ENCODE results near the gene PUS10.

Gene PUS10

DNA sequence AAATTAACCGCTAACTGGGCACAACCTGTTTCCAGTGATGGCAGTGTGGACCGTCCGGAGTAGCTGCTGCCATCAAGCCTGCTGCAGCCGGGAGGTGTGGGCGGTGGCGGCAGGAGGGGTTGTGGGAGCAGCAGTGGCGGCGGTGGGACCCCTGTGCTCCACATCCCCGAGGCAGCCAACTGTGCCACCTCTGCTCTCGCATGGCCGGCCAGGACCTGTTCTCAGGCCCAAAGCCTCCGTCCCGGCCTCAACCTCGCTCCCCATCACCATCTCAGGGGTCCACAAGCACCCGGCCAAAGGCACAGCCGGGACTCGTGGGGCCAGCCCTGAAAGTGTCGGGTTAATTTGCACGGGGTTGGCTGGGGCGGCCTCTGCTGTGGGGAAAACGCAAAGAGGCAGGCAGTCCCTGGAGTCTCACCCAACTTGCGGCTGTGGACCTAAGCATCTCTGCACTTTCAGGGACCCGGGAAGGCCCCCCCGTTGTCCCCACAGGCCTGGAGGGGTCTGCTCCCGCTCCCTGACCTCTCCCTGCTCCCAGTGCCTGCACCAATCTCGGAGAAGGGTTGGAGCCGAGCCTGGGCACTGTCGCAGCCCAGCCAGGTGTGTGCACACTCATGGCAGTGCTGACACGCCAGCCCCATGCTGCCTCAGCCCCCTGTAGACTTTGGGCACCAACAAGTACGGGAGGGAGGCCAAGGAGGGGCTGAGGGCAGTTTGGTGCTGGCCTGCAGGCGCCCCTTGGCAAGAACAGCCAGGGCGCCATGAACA, 45.0 kb downstream of the PUS10 start:
- DNase-seq (ENCODE audit: low spot score): no peak

DNA sequence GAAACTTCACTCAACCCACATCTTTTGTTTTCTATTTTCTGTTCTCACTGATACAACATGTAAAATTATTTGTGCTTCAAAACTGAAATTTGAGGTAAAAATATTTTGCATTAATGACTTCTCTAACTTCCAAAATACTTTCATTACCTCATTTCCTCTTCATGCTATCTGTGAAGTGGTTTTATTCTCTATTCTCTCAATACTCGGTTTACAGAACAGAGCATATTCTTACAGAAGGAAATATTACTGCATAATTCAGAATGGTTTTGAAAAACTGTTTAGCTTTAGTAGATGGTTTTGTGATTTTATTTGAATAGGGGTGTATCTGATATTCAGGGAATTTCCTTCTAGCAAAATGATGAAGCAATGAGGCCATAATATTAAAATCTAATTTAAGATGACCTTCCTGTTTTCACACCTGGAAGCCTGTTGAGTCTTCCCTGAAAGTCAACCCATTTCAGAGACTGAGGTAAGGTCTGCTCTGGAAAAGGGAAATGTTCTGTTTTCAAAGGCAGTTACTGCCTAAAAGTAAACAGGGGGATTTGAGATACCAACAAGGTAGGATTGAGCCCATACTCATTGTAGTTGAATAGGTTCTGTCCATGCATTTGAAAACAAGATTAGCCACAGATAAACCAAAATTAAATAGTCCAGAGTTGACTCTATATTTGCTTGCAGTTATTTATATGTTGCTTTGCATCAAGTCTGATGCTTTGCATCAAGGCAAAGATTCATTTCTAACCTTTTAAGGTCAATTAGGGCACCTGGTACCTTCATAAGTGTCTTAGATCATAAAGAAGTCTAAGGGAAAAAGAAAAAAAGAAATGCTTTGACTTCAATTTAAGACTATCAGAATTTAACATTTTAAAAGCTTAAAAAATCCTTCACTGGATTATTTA, 51.3 kb downstream of the PUS10 start:
- no peak for DNase-seq (ENCODE audit: low spot score)

DNA sequence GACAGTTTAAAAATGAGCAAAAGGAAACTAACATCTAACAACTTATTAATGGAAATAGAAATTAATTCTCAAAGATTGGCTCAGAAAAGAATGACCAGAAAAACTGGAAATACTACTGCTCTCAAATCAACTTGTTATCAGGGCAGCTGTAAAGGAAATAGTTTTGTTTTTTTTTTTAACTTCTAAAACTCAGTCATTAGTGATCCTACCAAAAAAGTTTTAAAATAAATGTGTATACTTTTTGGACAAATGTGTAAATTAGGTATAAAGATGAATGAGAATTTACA, 52.6 kb downstream of the PUS10 start:
- no peak for DNase-seq (ENCODE audit: low spot score)

DNA sequence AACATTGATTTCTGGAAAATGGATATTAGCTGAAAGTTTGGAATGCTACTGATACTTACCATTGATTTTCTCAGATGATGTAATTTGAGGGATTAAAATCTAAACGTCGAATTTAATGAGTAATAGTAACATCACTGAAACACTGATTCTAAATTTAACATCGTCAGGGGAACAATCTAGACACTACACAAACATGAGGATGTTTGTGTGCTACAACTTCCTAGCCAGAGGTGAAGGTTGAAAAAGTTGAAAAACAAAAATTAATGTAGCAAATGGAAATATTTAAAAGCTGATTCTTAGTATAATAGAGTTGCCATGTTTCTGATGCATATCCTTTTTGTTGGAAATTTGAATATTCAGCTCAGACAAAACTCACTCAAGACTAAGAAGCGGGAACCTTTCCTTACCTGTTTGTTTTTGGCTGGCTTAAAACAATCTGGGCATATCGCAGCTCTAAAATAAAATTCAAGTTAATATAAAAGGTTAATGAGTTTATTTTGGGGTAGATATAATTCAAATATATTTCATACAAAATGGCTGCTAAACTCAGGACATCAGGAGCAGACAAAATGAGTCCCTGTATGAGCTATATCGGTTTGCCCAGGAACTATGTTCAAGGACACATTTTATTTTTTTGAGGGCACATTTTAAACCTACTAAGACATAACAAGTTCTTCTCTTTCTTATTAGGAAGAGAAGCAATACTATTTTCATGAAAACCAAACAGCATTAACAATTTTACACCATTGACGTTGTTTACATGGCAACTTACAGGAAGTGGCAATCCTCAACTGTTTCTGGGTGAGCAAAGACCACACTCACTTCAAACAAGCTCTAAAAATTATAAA, 53.2 kb downstream of the PUS10 start:
- DNase-seq (ENCODE audit: low spot score): no peak

DNA sequence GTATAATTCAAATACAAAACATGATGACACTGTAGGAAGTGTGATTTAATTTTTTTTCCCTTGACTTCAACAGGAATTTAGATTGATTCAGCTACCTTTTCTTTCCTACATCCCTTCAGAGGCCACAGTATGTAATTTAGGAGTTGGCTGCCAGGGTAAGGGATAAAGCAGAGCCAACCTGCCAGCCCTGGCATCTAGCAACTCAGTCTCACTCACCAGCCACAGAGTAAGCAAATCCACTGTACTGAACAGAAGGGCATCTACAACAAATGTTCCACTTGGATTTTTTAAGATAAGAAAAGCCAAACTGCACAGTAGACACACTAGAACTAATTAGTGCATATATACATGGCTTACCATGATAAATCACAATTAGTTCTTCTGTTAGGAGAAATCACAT, 54.9 kb downstream of the PUS10 start:
- no peak for DNase-seq (ENCODE audit: low spot score)

DNA sequence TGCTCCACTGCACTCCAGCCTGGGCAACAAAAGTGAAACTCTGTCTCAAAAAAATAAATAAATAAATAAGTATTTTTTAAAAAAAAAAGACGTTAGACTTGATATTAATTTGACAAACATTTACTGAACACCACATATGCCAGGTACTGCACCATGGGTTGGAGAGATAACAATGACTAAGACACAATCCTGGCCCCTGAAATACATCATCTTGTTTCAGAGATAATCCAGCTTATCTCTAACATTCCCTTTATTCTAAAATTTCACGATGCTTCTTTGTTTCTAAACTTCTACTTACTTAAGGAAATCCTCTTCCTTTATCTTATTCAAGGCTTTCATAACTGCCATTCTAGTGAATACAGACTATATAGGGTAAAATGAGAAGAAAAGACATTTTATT, 55.5 kb downstream of the PUS10 start:
- DNase-seq (ENCODE audit: low spot score): no peak

DNA sequence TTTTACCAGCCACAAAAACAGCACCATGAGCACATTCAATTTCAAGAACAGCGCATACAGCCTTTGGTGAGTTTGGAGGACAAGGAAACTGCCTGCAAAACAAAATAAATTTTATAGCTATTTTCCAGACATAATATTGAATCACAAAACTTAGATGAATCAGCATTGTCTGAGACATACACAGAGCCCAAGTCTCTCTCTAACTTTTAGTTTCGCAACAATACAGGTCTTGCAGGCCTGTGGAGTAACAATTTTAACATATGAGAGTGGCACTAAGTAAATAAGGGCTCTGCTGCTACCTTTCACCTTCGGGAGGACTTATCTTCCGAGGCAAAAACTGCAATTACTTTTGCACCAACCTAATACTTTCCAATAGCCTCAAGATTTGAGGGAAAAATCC, 56.6 kb downstream of the PUS10 start:
- no peak for DNase-seq (ENCODE audit: low spot score)

DNA sequence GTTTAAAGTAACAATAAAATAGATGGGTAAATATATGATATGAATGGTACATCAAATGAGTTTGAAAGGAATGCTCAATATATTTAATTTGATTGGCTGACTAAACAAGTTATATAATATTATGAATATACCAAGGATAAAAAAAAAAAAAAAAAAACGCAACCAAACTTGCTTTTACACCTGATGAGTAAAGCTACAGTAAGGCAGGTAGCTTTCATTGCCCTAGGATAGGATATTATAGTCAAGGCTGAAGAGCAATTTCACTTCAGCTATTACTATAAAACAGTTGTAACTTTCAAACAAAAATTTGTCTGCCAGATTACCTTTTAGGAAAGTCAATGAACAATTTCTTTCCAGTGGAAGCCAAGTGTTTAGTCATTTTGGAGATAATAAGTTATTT, 57.3 kb downstream of the PUS10 start:
- DNase-seq (ENCODE audit: low spot score): no peak

DNA sequence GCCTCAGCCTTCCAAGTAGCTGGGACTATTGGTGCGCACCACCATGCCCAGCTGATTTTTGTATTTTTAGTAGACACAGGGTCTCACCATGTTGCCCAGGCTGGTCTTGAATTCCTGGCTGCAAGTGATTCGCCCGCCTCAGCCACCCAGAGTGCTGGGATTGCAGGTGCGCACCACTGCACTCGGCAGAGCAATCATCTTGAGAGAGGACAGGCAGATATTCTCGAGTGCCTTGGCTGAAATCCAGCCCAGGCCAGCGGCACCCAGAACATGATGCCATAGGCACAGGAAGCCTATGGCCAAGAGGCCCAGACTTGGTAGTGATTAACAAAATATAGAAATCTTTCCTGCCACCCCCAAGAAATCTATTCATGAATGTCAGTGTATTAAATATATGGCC, 58.6 kb downstream of the PUS10 start:
- DNase-seq (ENCODE audit: low spot score): no peak

DNA sequence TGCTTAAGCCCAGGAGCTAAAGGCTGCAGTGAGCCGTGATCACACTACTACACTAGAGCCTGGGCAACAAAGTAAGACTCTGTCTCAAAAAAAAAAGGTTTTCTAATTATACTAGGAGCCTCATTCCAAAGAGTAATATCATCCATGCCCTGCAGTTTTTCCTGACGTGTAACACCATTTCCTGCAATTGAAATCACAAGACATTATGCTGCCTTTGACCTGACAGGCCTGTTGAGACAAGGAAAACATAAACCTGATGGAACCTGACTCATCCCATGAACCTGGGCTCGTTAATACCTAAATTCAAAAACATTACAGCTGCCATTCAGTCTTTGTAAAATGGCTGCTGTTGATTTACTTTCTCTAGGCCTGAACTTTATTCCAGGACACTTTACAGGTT, 59.3 kb downstream of the PUS10 start:
- DNase-seq (ENCODE audit: low spot score): no peak

DNA sequence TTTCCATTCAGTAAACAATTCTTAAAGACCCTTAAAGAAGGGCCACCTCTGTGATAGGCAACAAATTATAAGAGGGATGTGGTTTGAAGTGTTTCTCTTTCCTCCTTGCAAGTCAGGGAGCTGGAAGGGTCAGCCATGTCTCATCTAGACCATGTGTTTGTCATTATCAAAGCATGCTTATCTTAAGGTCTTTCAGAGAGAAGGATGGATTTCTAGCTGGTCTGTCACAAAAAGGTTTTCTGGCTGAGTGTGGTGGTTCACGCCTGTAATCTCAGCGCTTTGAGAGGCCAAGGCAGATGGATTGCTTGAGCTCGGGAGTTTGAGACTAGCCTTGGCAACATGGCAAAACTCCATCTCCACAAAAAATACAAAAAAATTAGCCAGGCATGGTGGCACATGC, 59.7 kb downstream of the PUS10 start:
- no peak for DNase-seq (ENCODE audit: low spot score)

DNA sequence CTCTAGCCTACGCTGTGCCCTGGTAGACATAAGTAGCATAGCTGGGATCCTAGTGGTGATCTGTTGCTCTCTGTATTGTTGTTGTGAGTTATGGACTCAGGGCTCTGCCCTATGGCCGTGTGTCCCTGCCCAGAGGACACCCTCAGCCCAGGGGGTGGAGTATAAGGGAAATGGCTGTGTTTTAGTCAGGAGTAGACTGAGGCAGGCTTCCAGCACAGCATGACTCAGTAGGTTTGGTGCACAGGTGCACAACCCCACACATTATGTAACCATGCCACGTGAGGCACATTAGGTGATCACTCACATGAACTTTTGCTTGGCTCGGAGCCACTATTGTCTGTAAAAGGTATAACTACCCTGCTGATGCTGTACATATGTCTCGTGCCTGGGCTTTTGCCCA, 60.4 kb downstream of the PUS10 start:
- DNase-seq (ENCODE audit: low spot score): no peak

DNA sequence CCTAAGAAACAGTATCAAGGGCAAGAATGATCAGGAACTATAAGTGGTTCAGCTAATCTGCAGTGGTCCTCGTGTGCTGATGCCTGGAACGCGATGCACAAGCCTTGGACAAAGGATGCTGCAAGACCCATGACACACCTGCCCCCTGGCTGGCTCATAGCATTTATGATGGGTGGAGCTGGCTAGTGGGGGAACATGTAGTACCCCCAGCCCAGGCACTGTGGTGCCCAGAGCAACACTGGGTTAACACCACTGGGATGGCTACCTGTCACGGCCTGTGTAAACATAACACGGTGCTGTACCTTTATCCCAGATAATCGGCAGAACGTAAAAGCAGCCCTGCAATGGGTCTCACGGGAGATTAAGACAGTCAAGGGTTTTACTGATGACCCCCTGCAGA, 60.8 kb downstream of the PUS10 start:
- DNase-seq (ENCODE audit: low spot score): no peak

DNA sequence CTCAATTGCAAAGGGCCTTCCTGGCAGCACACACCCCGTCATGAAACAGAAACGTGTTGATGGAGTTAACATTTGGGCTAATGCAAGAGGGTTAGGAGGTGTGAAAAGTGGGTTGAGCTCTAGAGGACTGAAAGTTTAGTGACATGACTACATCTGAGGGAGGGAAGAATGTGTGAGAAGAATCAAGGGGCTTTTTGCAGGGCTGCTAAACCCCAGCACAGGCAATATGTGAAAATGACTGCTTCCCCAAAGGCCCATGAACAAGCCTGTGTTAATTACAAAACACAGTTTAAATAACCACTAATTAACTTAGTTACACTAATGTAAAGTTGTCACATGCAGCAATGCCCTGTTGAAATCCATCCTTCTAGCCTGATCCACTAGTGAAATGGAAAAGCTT, 63.9 kb downstream of the PUS10 start:
- DNase-seq (ENCODE audit: low spot score): no peak

DNA sequence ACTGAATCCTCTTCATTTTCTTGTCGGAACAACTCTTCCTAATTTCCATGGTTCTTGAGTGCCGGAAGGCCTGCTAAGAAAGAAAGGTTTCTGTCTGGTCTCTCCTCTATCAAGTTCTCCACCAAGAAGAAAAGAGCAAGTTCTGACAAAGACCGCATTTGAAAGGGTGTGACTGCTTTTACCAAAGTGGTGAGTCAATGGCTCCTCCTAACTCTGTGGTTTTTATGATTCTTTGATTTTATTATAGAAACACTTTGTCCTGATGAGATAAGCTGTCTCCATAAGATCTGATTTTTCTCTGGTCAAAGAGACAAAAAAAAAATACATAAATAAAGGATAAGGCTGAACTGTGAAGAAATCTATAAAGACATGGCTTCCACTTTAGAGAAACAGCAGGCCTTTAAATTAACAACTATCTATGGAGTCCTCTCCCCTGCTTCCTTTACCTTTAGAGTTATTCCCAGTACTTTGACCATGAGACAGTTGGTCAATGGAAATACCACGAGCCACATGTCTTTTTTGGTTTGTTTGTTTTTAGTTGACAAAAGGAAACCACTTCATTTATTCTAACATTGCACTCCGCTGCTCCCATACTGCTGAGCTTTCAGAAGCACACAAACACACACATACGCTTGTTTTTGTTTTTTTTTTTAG, 69.0 kb downstream of the PUS10 start:
- DNase-seq (ENCODE audit: low spot score): no peak

DNA sequence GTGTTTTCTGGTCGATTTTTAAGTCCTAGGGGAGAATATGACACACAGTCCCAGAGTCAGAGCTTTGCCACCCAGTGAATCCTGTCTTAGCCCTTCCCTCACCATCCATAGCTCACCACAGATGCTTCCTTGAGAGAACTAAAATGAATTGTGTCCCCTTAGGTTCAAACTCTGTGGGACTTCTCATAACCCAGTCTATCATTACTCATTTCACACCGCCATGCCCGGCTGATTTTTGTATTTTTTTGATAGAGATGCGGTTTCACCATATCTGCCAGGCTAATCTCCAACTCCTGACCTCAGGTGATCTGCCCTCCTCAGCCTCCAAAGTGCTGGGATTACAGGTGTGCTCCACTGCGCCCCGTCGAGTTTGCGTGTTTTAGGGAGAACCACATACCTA, 69.9 kb downstream of the PUS10 start:
- no peak for DNase-seq (ENCODE audit: low spot score)

DNA sequence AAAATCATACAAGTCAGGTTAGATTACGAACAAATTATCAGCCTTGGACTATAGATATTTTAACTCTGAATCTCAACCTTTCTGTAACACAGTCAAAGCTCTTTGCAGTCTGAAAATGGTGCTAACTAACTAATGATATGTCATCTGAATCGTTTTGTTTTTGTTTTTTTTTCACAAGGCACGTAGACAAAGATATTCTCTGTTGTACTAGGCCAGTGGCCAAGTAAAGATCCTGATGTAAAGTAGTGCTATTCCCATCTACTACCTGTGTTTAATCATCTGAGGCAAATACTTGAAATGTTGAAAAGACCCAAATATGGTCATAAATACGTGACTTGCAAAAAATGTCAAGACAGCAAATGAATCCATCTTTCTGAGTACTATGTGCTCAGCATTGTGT, 71.0 kb downstream of the PUS10 start:
- no peak for DNase-seq (ENCODE audit: low spot score)

DNA sequence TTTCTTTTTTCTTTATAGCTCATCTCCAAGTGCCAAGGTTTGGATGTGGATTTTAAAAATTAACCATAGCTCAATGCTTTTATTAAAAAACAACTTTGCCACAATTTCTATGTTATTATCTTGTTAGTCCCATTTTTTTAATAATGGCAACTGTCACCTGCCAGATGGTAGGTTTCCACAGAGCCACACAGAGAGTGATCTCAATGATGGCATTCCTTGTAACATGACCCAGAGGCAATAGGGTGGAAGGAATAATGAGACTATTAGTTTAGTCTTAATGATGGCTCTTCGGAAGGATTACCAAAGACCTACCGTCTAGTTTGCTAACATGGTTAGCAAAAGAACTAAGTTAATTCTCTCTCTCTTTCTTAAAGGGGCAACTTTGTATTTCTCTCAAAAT, 72.7 kb downstream of the PUS10 start:
- no peak for DNase-seq (ENCODE audit: low spot score)

DNA sequence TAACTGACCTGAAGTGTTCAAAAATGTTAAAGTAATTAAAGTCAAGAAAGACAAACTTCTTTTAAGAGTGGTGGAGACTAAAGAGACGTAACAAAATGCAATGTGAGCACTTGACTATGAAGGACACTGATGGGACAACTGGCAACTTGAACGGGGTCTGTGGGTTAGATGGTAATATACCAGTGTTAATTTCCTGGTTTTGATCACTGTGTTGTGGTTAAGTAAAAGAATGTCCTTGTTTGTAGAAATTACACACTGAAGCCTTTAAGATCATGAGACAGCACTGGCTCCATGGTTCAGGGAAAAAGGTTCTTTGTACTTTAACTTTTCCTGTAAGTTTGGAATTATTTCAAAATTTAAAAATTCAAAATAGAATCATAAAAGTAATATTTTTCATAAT, 78.4 kb downstream of the PUS10 start:
- no peak for DNase-seq (ENCODE audit: low spot score)

DNA sequence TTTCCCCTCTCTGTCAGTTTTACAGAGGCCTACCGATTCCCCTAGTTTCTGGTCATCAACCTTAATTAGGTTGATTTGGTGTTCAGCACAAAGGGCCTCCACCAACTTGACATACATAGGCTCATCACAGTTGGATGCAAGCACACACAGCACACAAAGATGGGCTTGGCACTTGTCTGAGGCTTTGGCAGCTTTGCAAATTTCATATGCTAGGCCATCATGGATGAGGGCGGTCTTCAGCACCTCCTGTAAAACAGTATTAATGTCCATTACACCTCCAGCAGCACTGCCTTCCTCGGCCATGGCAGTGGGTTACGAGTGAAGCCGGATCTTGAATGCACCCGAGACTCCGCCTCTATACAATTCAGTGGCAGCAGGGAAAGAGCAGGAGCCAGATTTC, 79.8 kb downstream of the PUS10 start:
- DNase-seq (ENCODE audit: low spot score): no peak

DNA sequence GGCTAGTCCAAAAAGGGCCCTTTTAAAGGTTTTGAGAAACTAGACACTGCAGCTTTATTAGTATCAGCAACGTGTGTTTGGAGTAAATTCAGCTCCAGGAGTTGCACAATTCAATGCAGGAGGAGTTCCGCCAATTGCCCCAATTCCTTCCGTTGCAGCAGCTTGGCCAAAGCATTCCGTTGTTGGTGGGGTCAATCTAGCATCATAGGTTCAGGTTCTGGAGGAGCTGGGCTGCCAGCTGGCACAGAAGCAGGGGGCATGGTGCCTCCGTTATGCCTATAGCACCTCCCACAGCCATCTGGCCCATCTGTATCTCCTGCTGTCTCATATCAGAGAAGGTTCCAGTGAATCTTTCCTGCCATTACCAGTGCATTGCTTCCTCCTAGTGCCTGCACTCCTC, 81.3 kb downstream of the PUS10 start:
- DNase-seq (ENCODE audit: low spot score): no peak

DNA sequence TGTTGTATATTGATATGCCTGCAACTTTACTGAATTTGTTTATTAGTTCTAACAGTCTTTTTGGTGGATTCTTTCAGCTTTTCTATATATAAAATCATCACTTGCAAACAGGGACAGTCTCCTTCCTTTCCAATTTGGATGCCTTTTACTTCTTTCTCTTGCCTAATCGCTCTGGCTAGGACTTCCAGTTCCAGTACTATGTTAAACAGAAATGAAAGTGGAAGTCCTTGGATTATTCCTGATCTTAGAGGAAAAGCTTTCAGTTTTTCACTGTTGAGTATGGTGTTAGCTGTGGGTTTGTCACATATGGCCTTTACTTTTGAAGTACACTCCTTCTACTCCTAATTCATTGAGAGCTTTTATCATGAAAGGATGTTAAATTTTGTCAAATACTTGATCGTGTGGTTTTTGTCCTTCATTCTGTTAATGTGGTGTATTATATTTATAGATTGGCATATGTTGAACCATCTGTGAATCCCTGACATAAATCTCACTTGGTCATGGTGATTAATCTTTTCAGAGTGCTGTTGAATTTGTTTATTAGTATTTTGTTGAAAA, 83.8 kb downstream of the PUS10 start:
- no peak for DNase-seq (ENCODE audit: low spot score)
